K562 (cell line): ENCODE data around the gene KDM2A. TPM values are rescaled to one million over a fixed set of nuclear protein-coding genes. Genes with fewer than 3 reads are reported as not detected.

Experiments used
- CCAR2 ChIP-seq: fragments of 200-400 bp; formaldehyde crosslinking; IDR thresholded peaks from 2 replicates; pipeline ENCODE4 v1.6.1; 2017; ENCODE audit warnings: mild to moderate bottlenecking, low read depth, low read length
- DACH1 ChIP-seq: fragments of 450-650 bp; IDR thresholded peaks from 2 replicates; pipeline ENCODE4 v1.6.1; 2018; ENCODE audit not compliant: partially characterized antibody
- HDAC8 ChIP-seq: fragments of 450-650 bp; IDR thresholded peaks from 2 replicates; pipeline ENCODE4 v1.6.1; 2016; ENCODE audit warnings: mild to moderate bottlenecking, missing genetic modification characterization, moderate library complexity, missing compliant biosample characterization
- HMG20B ChIP-seq: fragments of 250-450 bp; sonication (Bioruptor Pico); IDR thresholded peaks from 2 replicates; pipeline ENCODE4 v1.5.0; 2021; ENCODE audit warnings: mild to moderate bottlenecking
- NFIC ChIP-seq: fragments of 450-650 bp; IDR thresholded peaks from 2 replicates; pipeline ENCODE4 v1.6.1; 2017; ENCODE audit warnings: mild to moderate bottlenecking, inconsistent platforms
- ZNF696 ChIP-seq: fragments of 250-450 bp; sonication (Bioruptor Pico); conservative IDR thresholded peaks from 2 replicates; pipeline ENCODE4 v1.4.0; 2020; ENCODE audit warnings: mild to moderate bottlenecking, moderate library complexity
- polyA plus RNA-seq, 8 experiments: library from polyadenylated mRNA; depleted of rRNA in 4 of 8; stranded (reverse) in 5 of 8; unstranded in 3 of 8; fragments of >200 nt; fragmentation: Nextera tagmentation in 2 of 8; fragmentation: Illumina TruSeq in 1 of 8; extraction: Ambion mirVana in 2 of 8; extraction: Trizol in 1 of 8; gene quantifications; 2 replicates each; pipeline versions ENCODE4 v1.2.1 to v1.2.3, GENCODE V29; 2011 to 2014; ENCODE audit warnings: inconsistent platforms in 1 of 8, missing spikeins in 1 of 8
- total RNA-seq, 7 experiments: library from RNA; depleted of rRNA in 6 of 7; stranded (reverse); fragments of >200 nt in 6 of 7; fragmentation: Illumina TruSeq in 2 of 7; extraction: Trizol in 2 of 7; gene quantifications; 2 replicates each; pipeline versions ENCODE4 v1.2.1 to v1.2.3, GENCODE V29; 2011 to 2021; ENCODE audit warnings: low replicate concordance in 1 of 7
- TF ChIP-seq, protein P1 (sequence below), 2 experiments: fragments of 200-800 bp in 1 of 2; sonication (Bioruptor generic) in 1 of 2; sonication (generic) in 1 of 2; formaldehyde crosslinking in 1 of 2; IDR thresholded peaks in 1 of 2; conservative IDR thresholded peaks in 1 of 2; 2 replicates each; pipeline versions ENCODE4 v1.5.0 to v1.6.1; 2016 to 2020; ENCODE audit warnings: missing compliant biosample characterization in 1 of 2, missing genetic modification characterization in 1 of 2, missing genetic modification reagents in 1 of 2
- TF ChIP-seq, protein P2 (sequence below), 2 experiments: IDR thresholded peaks; 2 replicates each; pipeline ENCODE4 v1.6.1; 2011; ENCODE audit warnings: borderline replicate concordance in 1 of 2, control low read depth in 1 of 2, low read depth in 1 of 2, low read length in 1 of 2, mild to moderate bottlenecking in 1 of 2, mixed read lengths in 1 of 2, moderate library complexity in 1 of 2; ENCODE audit not compliant: insufficient read depth in 1 of 2, insufficient read length in 1 of 2, poor library complexity in 1 of 2, severe bottlenecking in 1 of 2; ENCODE audit errors: extremely low read depth in 1 of 2
- TF ChIP-seq, protein P3 (sequence below): fragments of 450-650 bp; IDR thresholded peaks from 2 replicates; pipeline ENCODE4 v1.6.1; 2017; ENCODE audit warnings: antibody characterized with exemption, mild to moderate bottlenecking
- TF ChIP-seq, protein P4 (sequence below): sonication (generic); formaldehyde crosslinking; IDR thresholded peaks from 2 replicates; pipeline ENCODE4 v1.8.0; 2023; ENCODE audit warnings: mild to moderate bottlenecking, missing genetic modification reagents
- TF ChIP-seq, protein P5 (sequence below): fragments of 250-450 bp; sonication (Bioruptor Pico); IDR thresholded peaks from 2 replicates; pipeline ENCODE4 v1.4.0; 2020; ENCODE audit warnings: mild to moderate bottlenecking, moderate library complexity, borderline replicate concordance

The KDM2A gene
- total and polyA plus RNA-seq, 9 of the 15 experiments (the other 6 are each of a cell fraction or from before 2014, with no cell fraction given) = 5.0 to 39.3 (median 21.3) TPM

DNA sequence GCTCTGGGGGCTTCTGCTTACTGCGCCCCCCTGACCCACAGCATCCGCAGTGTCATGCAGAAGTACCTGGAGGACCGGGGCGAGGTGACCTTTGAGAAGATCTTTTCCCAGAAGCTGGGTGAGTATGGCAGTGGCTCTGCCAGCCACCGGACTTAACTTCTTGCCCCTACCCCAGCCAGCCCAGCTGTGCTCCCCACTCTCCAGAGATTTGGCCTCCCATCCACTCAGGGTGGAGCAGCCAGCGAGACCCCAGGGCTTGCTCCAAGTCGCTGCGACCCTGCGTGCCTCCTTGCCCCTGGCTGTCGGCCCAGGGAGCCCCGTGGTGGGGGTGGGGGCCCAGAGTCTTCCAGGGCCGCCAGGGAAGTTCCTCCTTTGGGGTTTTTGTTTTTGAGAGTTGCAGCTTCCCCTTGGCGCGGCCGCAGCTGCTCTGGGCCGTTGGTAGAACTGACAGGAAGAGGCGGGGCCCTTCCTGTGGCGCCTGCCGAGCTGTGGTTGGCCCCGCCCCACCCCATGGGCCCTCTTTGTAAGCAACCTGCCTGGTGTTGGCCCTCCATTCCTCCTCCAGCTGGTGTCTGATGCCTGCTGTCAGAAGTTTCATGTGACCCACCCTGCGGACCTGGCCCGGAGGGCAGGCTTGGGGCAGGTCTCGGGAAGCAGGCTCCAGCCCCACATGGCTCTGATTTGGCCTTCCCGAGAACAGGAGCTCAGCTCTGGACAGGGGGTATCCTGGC is 158.3 kb downstream of the KDM2A start (continued):
- TF ChIP-seq DACH1 (peak; percentile 30), HDAC8 (peak; percentile 78), NFIC (0 out of 2 replicates have a peak, but pooled peaks have one; percentile 5), HMG20B (0 out of 2 replicates have a peak, but pooled peaks have one; percentile 59), ZNF696 (CRISPR knock-in tag) (no peak), CCAR2 (no peak)
- TF ChIP-seq, protein P1, sequence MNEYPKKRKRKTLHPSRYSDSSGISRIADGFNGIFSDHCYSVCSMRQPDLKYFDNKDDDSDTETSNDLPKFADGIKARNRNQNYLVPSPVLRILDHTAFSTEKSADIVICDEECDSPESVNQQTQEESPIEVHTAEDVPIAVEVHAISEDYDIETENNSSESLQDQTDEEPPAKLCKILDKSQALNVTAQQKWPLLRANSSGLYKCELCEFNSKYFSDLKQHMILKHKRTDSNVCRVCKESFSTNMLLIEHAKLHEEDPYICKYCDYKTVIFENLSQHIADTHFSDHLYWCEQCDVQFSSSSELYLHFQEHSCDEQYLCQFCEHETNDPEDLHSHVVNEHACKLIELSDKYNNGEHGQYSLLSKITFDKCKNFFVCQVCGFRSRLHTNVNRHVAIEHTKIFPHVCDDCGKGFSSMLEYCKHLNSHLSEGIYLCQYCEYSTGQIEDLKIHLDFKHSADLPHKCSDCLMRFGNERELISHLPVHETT (CRISPR knock-in tag; conservative IDR thresholded peaks at IDR 0.05 in 1 of 2, IDR thresholded peaks at IDR 0.05 in 1 of 2) = peak in 1 of 2 experiments; percentile 91; a peak in 2 of 4 replicates
- TF ChIP-seq, protein P2, sequence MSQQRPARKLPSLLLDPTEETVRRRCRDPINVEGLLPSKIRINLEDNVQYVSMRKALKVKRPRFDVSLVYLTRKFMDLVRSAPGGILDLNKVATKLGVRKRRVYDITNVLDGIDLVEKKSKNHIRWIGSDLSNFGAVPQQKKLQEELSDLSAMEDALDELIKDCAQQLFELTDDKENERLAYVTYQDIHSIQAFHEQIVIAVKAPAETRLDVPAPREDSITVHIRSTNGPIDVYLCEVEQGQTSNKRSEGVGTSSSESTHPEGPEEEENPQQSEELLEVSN (IDR thresholded peaks at IDR 0.05; ENCODE audit: borderline replicate concordance in 1 of 2, extremely low read depth in 1 of 2, insufficient read depth in 1 of 2, insufficient read length in 1 of 2, low read depth in 1 of 2, low read length in 1 of 2, poor library complexity in 1 of 2, severe bottlenecking in 1 of 2) = peak in 1 of 2 experiments; percentile 42
- TF ChIP-seq, protein P3, sequence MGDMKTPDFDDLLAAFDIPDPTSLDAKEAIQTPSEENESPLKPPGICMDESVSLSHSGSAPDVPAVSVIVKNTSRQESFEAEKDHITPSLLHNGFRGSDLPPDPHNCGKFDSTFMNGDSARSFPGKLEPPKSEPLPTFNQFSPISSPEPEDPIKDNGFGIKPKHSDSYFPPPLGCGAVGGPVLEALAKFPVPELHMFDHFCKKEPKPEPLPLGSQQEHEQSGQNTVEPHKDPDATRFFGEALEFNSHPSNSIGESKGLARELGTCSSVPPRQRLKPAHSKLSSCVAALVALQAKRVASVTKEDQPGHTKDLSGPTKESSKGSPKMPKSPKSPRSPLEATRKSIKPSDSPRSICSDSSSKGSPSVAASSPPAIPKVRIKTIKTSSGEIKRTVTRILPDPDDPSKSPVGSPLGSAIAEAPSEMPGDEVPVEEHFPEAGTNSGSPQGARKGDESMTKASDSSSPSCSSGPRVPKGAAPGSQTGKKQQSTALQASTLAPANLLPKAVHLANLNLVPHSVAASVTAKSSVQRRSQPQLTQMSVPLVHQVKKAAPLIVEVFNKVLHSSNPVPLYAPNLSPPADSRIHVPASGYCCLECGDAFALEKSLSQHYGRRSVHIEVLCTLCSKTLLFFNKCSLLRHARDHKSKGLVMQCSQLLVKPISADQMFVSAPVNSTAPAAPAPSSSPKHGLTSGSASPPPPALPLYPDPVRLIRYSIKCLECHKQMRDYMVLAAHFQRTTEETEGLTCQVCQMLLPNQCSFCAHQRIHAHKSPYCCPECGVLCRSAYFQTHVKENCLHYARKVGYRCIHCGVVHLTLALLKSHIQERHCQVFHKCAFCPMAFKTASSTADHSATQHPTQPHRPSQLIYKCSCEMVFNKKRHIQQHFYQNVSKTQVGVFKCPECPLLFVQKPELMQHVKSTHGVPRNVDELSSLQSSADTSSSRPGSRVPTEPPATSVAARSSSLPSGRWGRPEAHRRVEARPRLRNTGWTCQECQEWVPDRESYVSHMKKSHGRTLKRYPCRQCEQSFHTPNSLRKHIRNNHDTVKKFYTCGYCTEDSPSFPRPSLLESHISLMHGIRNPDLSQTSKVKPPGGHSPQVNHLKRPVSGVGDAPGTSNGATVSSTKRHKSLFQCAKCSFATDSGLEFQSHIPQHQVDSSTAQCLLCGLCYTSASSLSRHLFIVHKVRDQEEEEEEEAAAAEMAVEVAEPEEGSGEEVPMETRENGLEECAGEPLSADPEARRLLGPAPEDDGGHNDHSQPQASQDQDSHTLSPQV = peak; percentile 84; the same call in 1 of the 2 replicates
- TF ChIP-seq, protein P4, sequence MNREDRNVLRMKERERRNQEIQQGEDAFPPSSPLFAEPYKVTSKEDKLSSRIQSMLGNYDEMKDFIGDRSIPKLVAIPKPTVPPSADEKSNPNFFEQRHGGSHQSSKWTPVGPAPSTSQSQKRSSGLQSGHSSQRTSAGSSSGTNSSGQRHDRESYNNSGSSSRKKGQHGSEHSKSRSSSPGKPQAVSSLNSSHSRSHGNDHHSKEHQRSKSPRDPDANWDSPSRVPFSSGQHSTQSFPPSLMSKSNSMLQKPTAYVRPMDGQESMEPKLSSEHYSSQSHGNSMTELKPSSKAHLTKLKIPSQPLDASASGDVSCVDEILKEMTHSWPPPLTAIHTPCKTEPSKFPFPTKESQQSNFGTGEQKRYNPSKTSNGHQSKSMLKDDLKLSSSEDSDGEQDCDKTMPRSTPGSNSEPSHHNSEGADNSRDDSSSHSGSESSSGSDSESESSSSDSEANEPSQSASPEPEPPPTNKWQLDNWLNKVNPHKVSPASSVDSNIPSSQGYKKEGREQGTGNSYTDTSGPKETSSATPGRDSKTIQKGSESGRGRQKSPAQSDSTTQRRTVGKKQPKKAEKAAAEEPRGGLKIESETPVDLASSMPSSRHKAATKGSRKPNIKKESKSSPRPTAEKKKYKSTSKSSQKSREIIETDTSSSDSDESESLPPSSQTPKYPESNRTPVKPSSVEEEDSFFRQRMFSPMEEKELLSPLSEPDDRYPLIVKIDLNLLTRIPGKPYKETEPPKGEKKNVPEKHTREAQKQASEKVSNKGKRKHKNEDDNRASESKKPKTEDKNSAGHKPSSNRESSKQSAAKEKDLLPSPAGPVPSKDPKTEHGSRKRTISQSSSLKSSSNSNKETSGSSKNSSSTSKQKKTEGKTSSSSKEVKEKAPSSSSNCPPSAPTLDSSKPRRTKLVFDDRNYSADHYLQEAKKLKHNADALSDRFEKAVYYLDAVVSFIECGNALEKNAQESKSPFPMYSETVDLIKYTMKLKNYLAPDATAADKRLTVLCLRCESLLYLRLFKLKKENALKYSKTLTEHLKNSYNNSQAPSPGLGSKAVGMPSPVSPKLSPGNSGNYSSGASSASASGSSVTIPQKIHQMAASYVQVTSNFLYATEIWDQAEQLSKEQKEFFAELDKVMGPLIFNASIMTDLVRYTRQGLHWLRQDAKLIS (CRISPR knock-in tag) = no peak
- TF ChIP-seq, protein P5, sequence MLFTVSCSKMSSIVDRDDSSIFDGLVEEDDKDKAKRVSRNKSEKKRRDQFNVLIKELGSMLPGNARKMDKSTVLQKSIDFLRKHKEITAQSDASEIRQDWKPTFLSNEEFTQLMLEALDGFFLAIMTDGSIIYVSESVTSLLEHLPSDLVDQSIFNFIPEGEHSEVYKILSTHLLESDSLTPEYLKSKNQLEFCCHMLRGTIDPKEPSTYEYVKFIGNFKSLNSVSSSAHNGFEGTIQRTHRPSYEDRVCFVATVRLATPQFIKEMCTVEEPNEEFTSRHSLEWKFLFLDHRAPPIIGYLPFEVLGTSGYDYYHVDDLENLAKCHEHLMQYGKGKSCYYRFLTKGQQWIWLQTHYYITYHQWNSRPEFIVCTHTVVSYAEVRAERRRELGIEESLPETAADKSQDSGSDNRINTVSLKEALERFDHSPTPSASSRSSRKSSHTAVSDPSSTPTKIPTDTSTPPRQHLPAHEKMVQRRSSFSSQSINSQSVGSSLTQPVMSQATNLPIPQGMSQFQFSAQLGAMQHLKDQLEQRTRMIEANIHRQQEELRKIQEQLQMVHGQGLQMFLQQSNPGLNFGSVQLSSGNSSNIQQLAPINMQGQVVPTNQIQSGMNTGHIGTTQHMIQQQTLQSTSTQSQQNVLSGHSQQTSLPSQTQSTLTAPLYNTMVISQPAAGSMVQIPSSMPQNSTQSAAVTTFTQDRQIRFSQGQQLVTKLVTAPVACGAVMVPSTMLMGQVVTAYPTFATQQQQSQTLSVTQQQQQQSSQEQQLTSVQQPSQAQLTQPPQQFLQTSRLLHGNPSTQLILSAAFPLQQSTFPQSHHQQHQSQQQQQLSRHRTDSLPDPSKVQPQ (CRISPR knock-in tag) = no peak; the same call in 1 of the 2 replicates
